H9 (cell line): Measurements from ENCODE around the gene CWC25. TPM values are rescaled to one million over a fixed set of nuclear protein-coding genes. Genes with fewer than 3 reads are reported as not detected.

Experiments
- DNase-seq: peaks from one replicate; pipeline ENCODE4 v3.0.0-alpha.2; 2017
- H2AFZ ChIP-seq: one replicate; pipeline ENCODE4 v1.6.1; 2013; ENCODE audit warnings: mild to moderate bottlenecking, low read length, control low read depth, moderate library complexity
- H2AK5ac ChIP-seq: 2 replicates; pipeline ENCODE4 v1.6.1; 2013; ENCODE audit warnings: low read length, control low read depth, mixed read lengths; ENCODE audit not compliant: insufficient read length
- H2BK120ac ChIP-seq: one replicate; pipeline ENCODE4 v1.6.1; 2013; ENCODE audit warnings: low read depth, mild to moderate bottlenecking, low read length, control low read depth, inconsistent platforms; ENCODE audit not compliant: poor library complexity, severe bottlenecking
- H2BK12ac ChIP-seq: 2 replicates; pipeline ENCODE4 v1.6.1; 2013; ENCODE audit warnings: low read length, control low read depth, mixed read lengths, low read depth; ENCODE audit not compliant: insufficient read length
- H2BK15ac ChIP-seq: 2 replicates; pipeline ENCODE4 v1.6.1; 2013; ENCODE audit warnings: low read depth, low read length, control low read depth
- H2BK20ac ChIP-seq: one replicate; pipeline ENCODE4 v1.6.1; 2013; ENCODE audit warnings: low read depth, mild to moderate bottlenecking, low read length, control low read depth, inconsistent platforms; ENCODE audit not compliant: poor library complexity, severe bottlenecking
- H2BK5ac ChIP-seq: 2 replicates; pipeline ENCODE4 v1.6.1; 2013; ENCODE audit warnings: low read length, control low read depth, mixed read lengths; ENCODE audit not compliant: insufficient read length
- H3K14ac ChIP-seq: 2 replicates; pipeline ENCODE4 v1.6.1; 2013; ENCODE audit warnings: low read length, control low read depth; ENCODE audit not compliant: insufficient read depth
- H3K18ac ChIP-seq: 2 replicates; pipeline ENCODE4 v1.6.1; 2013; ENCODE audit warnings: low read depth, mild to moderate bottlenecking, mixed read lengths, low read length, control low read depth; ENCODE audit not compliant: insufficient read length
- H3K23ac ChIP-seq: 2 replicates; pipeline ENCODE4 v1.6.1; 2013; ENCODE audit warnings: low read length, control low read depth, mixed read lengths, low read depth; ENCODE audit not compliant: insufficient read length
- H3K23me2 ChIP-seq: 2 replicates; pipeline ENCODE4 v1.6.1; 2013; ENCODE audit warnings: low read depth, mild to moderate bottlenecking, mixed read lengths, low read length, control low read depth; ENCODE audit not compliant: insufficient read length, poor library complexity, severe bottlenecking
- H3K27ac ChIP-seq: 2 replicates; pipeline ENCODE4 v1.5.1; 2013; ENCODE audit warnings: low read length, control low read depth, mixed read lengths, low read depth; ENCODE audit not compliant: insufficient read length
- H3K27me3 ChIP-seq: 2 replicates; pipeline ENCODE4 v1.6.1; 2013; ENCODE audit warnings: low read length, control low read depth, inconsistent platforms; ENCODE audit not compliant: insufficient read depth
- H3K4ac ChIP-seq: 2 replicates; pipeline ENCODE4 v1.6.1; 2013; ENCODE audit warnings: low read depth, mild to moderate bottlenecking, control low read depth, inconsistent platforms, low read length, moderate library complexity
- H3K4me1 ChIP-seq: 2 replicates; pipeline ENCODE4 v1.6.1; 2013; ENCODE audit warnings: low read length, control low read depth, inconsistent platforms; ENCODE audit not compliant: insufficient read depth
- H3K4me2 ChIP-seq: 2 replicates; pipeline ENCODE4 v1.6.1; 2013; ENCODE audit warnings: low read length, control low read depth, mixed read lengths; ENCODE audit not compliant: insufficient read length, insufficient read depth
- H3K56ac ChIP-seq: 2 replicates; pipeline ENCODE4 v1.6.1; 2013; ENCODE audit warnings: low read depth, mild to moderate bottlenecking, mixed read lengths, low read length, control low read depth; ENCODE audit not compliant: insufficient read length
- H3K79me1 ChIP-seq: 2 replicates; pipeline ENCODE4 v1.6.1; 2013; ENCODE audit warnings: low read depth, mild to moderate bottlenecking, moderate library complexity, low read length, control low read depth, inconsistent platforms; ENCODE audit not compliant: insufficient read depth, poor library complexity, severe bottlenecking
- H3K79me2 ChIP-seq: 2 replicates; pipeline ENCODE4 v1.6.1; 2013; ENCODE audit warnings: low read length, control low read depth, inconsistent platforms; ENCODE audit not compliant: insufficient read depth
- H3K9ac ChIP-seq: 2 replicates; pipeline ENCODE4 v1.6.1; 2013; ENCODE audit warnings: low read length, control low read depth, mixed read lengths; ENCODE audit not compliant: insufficient read length; ENCODE audit errors: extremely low read depth
- H3K9me3 ChIP-seq: one replicate; pipeline ENCODE4 v1.6.1; 2013; ENCODE audit warnings: low read depth, low read length, inconsistent platforms; ENCODE audit not compliant: control insufficient read depth
- H3T11ph ChIP-seq: one replicate; pipeline ENCODE4 v1.6.1; 2013; ENCODE audit warnings: mild to moderate bottlenecking, low read length, control low read depth, inconsistent platforms
- H4K20me1 ChIP-seq: one replicate; pipeline ENCODE4 v1.6.1; 2013; ENCODE audit not compliant: control insufficient read depth, insufficient read length, insufficient read depth
- H4K5ac ChIP-seq: 2 replicates; pipeline ENCODE4 v1.6.1; 2013; ENCODE audit warnings: low read depth, mild to moderate bottlenecking, mixed read lengths, low read length, control low read depth; ENCODE audit not compliant: insufficient read length
- H4K8ac ChIP-seq: replicated peaks from 2 replicates; pipeline ENCODE4 v1.6.1; 2013; ENCODE audit warnings: low read length, control low read depth, mixed read lengths, low read depth; ENCODE audit not compliant: insufficient read length
- H4K91ac ChIP-seq: 2 replicates; pipeline ENCODE4 v1.6.1; 2013; ENCODE audit warnings: low read depth, mild to moderate bottlenecking, moderate library complexity, mixed read lengths, low read length, control low read depth; ENCODE audit not compliant: insufficient read length
- H3K27ac Mint-ChIP-seq, 3 experiments: 2 replicates in 2 of 3; 3 replicates in 1 of 3; pipeline ENCODE4 v1.8.0; 2020 to 2021; ENCODE audit warnings: mixed read lengths in 3 of 3, mild to moderate bottlenecking in 1 of 3, moderate library complexity in 1 of 3
- H3K27me3 Mint-ChIP-seq: 2 replicates; pipeline ENCODE4 v1.8.0; 2021; ENCODE audit warnings: low read depth, mild to moderate bottlenecking, moderate library complexity, mixed read lengths
- H3K36me3 Mint-ChIP-seq, 3 experiments: 2 replicates in 2 of 3; 3 replicates in 1 of 3; pipeline ENCODE4 v1.8.0; 2020 to 2021; ENCODE audit warnings: low read depth in 3 of 3, mixed read lengths in 3 of 3; ENCODE audit not compliant: insufficient read depth in 1 of 3
- H3K4me1 Mint-ChIP-seq, 2 experiments: 2 replicates each; pipeline ENCODE4 v1.8.0; 2020; ENCODE audit warnings: mixed read lengths in 2 of 2
- H3K4me3 Mint-ChIP-seq, 2 experiments: 2 replicates in 1 of 2; 3 replicates in 1 of 2; pipeline ENCODE4 v1.8.0; 2020 to 2021; ENCODE audit warnings: mild to moderate bottlenecking in 2 of 2, mixed read lengths in 2 of 2, moderate library complexity in 1 of 2
- H3K9me3 Mint-ChIP-seq, 2 experiments: 2 replicates in 1 of 2; 3 replicates in 1 of 2; pipeline ENCODE4 v1.8.0; 2020; ENCODE audit warnings: mild to moderate bottlenecking in 2 of 2, mixed read lengths in 2 of 2, moderate library complexity in 1 of 2
- WGBS: extraction: QIAGEN DNeasy Blood & Tissue Kit; methylation state at CpG from one replicate; pipeline ENCODE4 v1.1.7; 2013; ENCODE audit warnings: missing lambda C conversion rate, low lambda C conversion rate, mixed read lengths; ENCODE audit not compliant: insufficient read length; ENCODE audit errors: extremely low coverage; 5-methylcytosine and 5-hydroxymethylcytosine counted together
- total RNA-seq: library from RNA; stranded (reverse); gene quantifications from 2 replicates; pipeline ENCODE4 v1.2.1, GENCODE V29; 2021
- TF ChIP-seq, protein P1 (sequence below): fragments of 200-600 bp; sonication (generic); conservative IDR thresholded peaks from 3 replicates; pipeline ENCODE4 v1.8.0; 2021; ENCODE audit warnings: antibody characterized with exemption, mild to moderate bottlenecking

CWC25 gene
- total RNA-seq, 1 experiment from 2014 or later = 15.9 TPM

DNA sequence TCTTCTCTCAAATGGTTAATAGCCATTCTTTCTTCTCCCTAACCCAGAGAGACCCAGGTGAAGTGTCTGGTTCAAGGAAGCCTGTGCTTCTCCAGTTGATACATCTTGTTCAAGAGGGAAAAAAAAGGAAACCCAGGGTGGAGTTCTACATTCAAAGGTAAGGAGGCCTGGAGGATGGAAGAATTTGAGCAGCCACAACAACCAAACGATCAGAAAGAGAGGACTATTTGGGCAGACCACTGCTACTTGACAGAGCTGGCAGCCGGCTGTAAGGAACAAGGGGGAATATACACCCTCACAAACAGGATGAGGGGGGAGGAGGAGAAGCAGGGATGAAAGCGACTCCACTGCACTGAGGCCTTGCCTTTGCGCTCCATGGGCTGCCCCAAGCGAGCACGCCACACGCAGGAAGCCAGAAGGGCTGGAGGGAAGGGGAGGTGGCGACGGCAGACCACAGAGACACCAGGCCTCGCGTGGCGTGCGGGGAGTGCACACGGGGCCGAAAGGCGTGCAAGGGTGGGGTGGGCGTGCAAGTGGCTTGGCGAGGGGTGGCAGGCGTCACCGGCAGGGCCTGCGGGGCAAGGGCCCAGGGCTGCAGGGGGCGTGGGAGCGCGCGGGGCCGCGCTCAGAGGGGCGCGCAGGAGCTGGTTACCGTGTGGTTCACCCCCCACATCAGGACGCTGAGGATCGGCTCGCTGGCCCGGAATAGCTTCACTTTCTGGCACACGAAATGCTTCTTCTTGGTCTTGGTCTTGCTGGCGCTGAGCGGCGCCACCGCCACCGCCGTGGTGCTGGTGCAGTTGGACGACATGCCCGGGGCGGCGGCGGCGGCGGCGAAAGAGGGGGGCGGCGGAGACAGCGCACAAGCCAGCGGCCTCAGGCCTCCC is 26.3 kb downstream of the CWC25 start:
- H3K27ac Mint-ChIP-seq = peak overlapping the region; percentile 66 to 95 (median 95)
- H3K36me3 Mint-ChIP-seq = peaks cover 18 to 55% (median 39%) of the 10 kb centered on the region in 3 experiments
- TF ChIP-seq, protein P1, sequence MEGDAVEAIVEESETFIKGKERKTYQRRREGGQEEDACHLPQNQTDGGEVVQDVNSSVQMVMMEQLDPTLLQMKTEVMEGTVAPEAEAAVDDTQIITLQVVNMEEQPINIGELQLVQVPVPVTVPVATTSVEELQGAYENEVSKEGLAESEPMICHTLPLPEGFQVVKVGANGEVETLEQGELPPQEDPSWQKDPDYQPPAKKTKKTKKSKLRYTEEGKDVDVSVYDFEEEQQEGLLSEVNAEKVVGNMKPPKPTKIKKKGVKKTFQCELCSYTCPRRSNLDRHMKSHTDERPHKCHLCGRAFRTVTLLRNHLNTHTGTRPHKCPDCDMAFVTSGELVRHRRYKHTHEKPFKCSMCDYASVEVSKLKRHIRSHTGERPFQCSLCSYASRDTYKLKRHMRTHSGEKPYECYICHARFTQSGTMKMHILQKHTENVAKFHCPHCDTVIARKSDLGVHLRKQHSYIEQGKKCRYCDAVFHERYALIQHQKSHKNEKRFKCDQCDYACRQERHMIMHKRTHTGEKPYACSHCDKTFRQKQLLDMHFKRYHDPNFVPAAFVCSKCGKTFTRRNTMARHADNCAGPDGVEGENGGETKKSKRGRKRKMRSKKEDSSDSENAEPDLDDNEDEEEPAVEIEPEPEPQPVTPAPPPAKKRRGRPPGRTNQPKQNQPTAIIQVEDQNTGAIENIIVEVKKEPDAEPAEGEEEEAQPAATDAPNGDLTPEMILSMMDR = no peak
- Histone ChIP-seq H3K9ac (peak overlapping the region; percentile 64), H4K20me1 (no peaks in the 10 kb centered on the region), H4K8ac (no peak overlapping the region), H3K23me2 (peaks cover 5% of the 10 kb centered on the region), H3K4ac (no peak overlapping the region), H2AFZ (no peak overlapping the region), H3K27me3 (no peaks in the 10 kb centered on the region), H3K14ac (peak overlapping the region; percentile 51; the same call in 1 of the 2 replicates), H4K91ac (no peak overlapping the region), H3K79me1 (no peaks in the 10 kb centered on the region), H2BK5ac (no peak overlapping the region), H3K23ac (no peak overlapping the region), H3K56ac (no peak overlapping the region), H3T11ph (no peak overlapping the region), H2BK20ac (no peak overlapping the region), H3K18ac (no peak overlapping the region), H2AK5ac (no peak overlapping the region), H3K4me2 (peak overlapping the region; percentile 90), H3K27ac (no peak overlapping the region), H3K79me2 (peaks cover 26% of the 10 kb centered on the region; the same call in 1 of the 2 replicates), H2BK15ac (no peak overlapping the region), H3K4me1 (no peaks in the 10 kb centered on the region; the same call in 1 of the 2 replicates), H4K5ac (no peak overlapping the region), H2BK12ac (no peak overlapping the region), H3K9me3 (no peaks in the 10 kb centered on the region), H2BK120ac (no peak overlapping the region)
- peaks cover 25 to 28% of the 10 kb centered on the region in 2 experiments for H3K4me1 Mint-ChIP-seq
- whole genome bisulfite sequencing = no CpG with 5 or more reads among the region's 53 CpGs
- H3K4me3 Mint-ChIP-seq = peak overlapping the region; percentile 98 to 99
- peaks cover 0 to 3% of the 10 kb centered on the region in 2 experiments; a peak in 1 of 5 replicates for H3K9me3 Mint-ChIP-seq
- DNase-seq = peak; percentile 53
- H3K27me3 Mint-ChIP-seq = no peaks in the 10 kb centered on the region
